GM12864 (cell line): ENCODE results near the gene ZNF319.

ENCODE experiments used
- DNase-seq: peaks from one replicate; pipeline ENCODE4 v3.0.0-alpha.2; 2011; ENCODE audit warnings: low read depth
- H3K4me3 ChIP-seq: 2 replicates; pipeline ENCODE4 v1.5.1; 2011; ENCODE audit warnings: mild to moderate bottlenecking, low read depth, low read length, control low read depth
- CTCF ChIP-seq: IDR thresholded peaks from 2 replicates; pipeline ENCODE4 v1.5.1; 2011; ENCODE audit warnings: low read depth, mild to moderate bottlenecking, moderate library complexity, low read length, control low read depth, inconsistent platforms; ENCODE audit errors: missing control alignments

ZNF319 gene

DNA sequence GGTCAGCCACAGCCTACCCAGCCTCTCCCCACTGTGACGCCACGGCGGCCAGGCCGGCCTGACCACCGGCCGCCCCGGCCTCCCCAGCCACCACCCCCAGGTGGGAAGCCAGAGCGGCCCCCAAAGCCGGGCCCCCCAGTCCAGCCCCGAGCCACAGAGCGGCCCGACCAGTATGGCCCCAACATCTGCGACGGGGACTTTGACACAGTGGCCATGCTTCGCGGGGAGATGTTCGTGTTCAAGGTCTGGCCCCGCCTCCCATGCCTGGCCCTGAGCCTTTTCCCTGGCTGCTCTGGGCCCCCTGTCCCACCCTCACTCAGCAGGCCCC, 41.1 kb upstream of the ZNF319 start:
- no peak overlapping the region for H3K4me3 ChIP-seq
- no peak for DNase-seq
- TF ChIP-seq CTCF: no peak

GRCh38 chr16:58040945-58041627, 40.6 kb upstream of the ZNF319 start:
- TF ChIP-seq CTCF: no peak
- no peak overlapping the region for H3K4me3 ChIP-seq
- DNase-seq: no peak

DNA sequence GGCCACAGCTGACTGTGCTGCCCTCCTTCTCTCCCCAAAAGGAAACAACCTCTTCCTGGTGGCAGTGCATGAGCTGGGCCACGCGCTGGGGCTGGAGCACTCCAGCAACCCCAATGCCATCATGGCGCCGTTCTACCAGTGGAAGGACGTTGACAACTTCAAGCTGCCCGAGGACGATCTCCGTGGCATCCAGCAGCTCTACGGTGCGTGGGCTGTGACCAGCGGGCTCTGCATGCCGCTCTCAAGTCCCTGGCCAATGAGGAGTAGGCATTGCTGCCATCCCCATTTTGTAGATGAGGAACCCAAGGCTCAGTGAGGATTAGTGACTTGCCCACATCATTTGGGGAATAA, 40.0 kb upstream of the ZNF319 start:
- H3K4me3 ChIP-seq: no peak overlapping the region
- DNase-seq: no peak
- no peak for TF ChIP-seq CTCF

DNA sequence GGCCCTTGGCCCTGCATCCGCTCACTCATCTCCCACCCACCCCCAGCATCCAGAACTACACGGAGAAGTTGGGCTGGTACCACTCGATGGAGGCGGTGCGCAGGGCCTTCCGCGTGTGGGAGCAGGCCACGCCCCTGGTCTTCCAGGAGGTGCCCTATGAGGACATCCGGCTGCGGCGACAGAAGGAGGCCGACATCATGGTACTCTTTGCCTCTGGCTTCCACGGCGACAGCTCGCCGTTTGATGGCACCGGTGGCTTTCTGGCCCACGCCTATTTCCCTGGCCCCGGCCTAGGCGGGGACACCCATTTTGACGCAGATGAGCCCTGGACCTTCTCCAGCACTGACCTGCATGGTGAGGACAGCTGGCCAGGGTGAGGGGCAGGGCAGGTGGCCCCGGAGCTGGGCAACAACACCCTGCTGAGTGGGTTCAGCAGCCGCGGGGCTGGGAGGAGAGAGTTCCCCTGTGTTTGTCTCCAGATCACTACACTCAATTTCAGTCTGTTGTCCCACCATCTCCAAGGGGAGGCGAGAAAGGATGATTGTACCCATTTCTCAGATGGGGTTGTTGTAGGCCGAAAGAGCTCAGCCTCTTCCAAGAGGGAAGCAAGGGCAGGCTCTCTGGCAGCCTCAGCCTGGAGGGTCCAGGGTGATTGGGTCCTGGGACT, 39.5 kb upstream of the ZNF319 start:
- DNase-seq: no peak
- no peak overlapping the region for H3K4me3 ChIP-seq
- no peak for TF ChIP-seq CTCF

DNA sequence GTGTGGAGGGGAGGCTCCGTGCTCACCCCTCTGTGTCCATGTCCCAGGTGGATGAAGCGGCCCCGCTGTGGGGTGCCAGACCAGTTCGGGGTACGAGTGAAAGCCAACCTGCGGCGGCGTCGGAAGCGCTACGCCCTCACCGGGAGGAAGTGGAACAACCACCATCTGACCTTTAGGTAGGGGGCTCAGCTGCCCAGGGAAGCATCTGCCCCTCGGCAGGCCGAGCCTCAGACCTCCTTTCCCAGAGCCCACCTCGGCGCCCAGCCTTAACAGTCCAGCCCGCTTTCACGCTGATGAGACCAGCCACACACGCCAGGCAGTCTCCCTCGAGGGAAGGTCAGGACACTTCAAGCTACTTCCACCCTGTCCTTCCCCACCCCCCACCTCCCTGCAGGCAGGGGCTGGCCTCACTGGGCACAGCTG, 37.8 kb upstream of the ZNF319 start:
- no peak for TF ChIP-seq CTCF
- H3K4me3 ChIP-seq: no peak overlapping the region
- no peak for DNase-seq

DNA sequence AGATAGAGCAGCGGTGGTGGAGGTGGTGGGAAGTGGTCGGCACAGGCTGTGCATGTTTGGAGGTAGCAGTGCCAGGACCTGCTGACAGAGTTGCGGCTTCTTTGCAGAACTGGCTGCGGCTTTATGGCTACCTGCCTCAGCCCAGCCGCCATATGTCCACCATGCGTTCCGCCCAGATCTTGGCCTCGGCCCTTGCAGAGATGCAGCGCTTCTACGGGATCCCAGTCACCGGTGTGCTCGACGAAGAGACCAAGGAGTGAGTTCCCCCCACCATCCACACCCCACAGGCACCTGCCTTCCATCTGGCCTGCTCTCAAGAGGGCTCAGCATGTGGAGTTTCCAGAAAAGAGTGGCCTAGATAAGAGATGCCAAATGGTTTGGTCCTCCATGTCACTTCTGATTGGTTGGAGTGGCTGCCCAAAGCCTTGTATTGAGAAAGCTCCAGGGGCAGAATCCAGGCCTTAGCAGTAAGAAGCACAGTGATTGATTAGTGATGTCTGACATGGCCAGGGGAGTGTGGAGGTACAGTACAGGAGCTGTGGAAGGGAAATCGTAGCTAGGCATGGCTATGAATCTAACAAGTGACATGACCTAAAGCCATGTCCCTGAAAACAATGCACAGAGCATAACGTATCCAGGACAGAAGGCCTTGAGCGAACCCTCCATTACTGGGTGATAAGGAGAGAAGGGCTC, 37.0 kb upstream of the ZNF319 start:
- no peak for TF ChIP-seq CTCF
- no peak overlapping the region for H3K4me3 ChIP-seq
- no peak for DNase-seq
